ENCODE results near the gene WBP2. TPM values are rescaled to one million over a fixed set of nuclear protein-coding genes. Genes with fewer than 3 reads are reported as not detected.

Gene WBP2
- total and polyA plus RNA-seq, 2 of the 13 experiments (the other 11 are each of a cell fraction or from before 2014, with no cell fraction given) = 29.2 to 29.5 TPM

- 0 out of 2 replicates have a peak, but pooled peaks have one; percentile 9 for TF ChIP-seq NFYC (CRISPR knock-in tag; IDR thresholded peaks at IDR 0.05)
- TF ChIP-seq PATZ1 (CRISPR knock-in tag; IDR thresholded peaks at IDR 0.05) = peak; percentile 32; the same call in 1 of the 2 replicates
- peak; percentile 42; the same call in 1 of the 2 replicates for TF ChIP-seq E2F1 (CRISPR knock-in tag; IDR thresholded peaks at IDR 0.05)
- no peak for TF ChIP-seq NFIC (IDR thresholded peaks at IDR 0.05; ENCODE audit: low read length)
- no peak; the same call in 1 of the 2 replicates for TF ChIP-seq ZNF296 (CRISPR knock-in tag; conservative IDR thresholded peaks at IDR 0.05)
- no peak; the same call in 1 of the 2 replicates for TF ChIP-seq SP4 (CRISPR knock-in tag; IDR thresholded peaks at IDR 0.05)
- TF ChIP-seq RFX3 (CRISPR knock-in tag; IDR thresholded peaks at IDR 0.05) = no peak
- TF ChIP-seq ZNF44 (CRISPR knock-in tag; IDR thresholded peaks at IDR 0.05) = no peak
- TF ChIP-seq CSRNP2 (CRISPR knock-in tag; conservative IDR thresholded peaks at IDR 0.05; ENCODE audit: low read depth) = 0 out of 2 replicates have a peak, but pooled peaks have one; percentile 82
- TF ChIP-seq BATF2 (CRISPR knock-in tag; IDR thresholded peaks at IDR 0.05) = peak; percentile 68; the same call in 1 of the 2 replicates
- no peak for TF ChIP-seq ZNF30 (CRISPR knock-in tag; IDR thresholded peaks at IDR 0.05)
- peak; percentile 66 for TF ChIP-seq ZFP91 (CRISPR knock-in tag; IDR thresholded peaks at IDR 0.05; ENCODE audit: borderline replicate concordance)
- 0 out of 2 replicates have a peak, but pooled peaks have one; percentile 53 for TF ChIP-seq TP53 (CRISPR knock-in tag; conservative IDR thresholded peaks at IDR 0.05)
- no peak for TF ChIP-seq PPARG (CRISPR knock-in tag; conservative IDR thresholded peaks at IDR 0.05)
- no peak for TF ChIP-seq SNAPC4 (CRISPR knock-in tag; IDR thresholded peaks at IDR 0.05)
- no peak for TF ChIP-seq ZBTB37 (CRISPR knock-in tag; IDR thresholded peaks at IDR 0.05)
These were observed 22.6 kb upstream of the WBP2 start (continued) for GRCh38 chr17:75877752-75878173.

Measured in HepG2 (cell line).